Measurements from ENCODE around the gene ERMN. TPM values are rescaled to one million over a fixed set of nuclear protein-coding genes. Genes with fewer than 3 reads are reported as not detected.
"Not testable (repeated sequence)": the region's sequence is repeated elsewhere in the genome, so short reads cannot be mapped to it uniquely, and the experiment has no call there.

The ERMN gene
- total RNA-seq, 3 donors from 2014 or later (not counting 1 experiment from before 2014, with no cell fraction given), result 13.5 to 14.4 (median 14.0) TPM

GRCh38 chr2:157281316-157281715 lies 44.3 kb downstream of the ERMN start:
- H3K4me1 Mint-ChIP-seq, result no peaks in the 10 kb centered on the region
- no peaks in the 10 kb centered on the region for H3K9me3 Mint-ChIP-seq
- no peaks in the 10 kb centered on the region for H3K27me3 ChIP-seq (ENCODE audit: control insufficient read depth, insufficient read depth, low read length)
- ATAC-seq (no peak), DNase-seq (no peak)
- H3K4me3 ChIP-seq (ENCODE audit: low read length), result no peak overlapping the region
- H3K36me3 ChIP-seq (ENCODE audit: control insufficient read depth, insufficient read depth, low read length), result no peaks in the 10 kb centered on the region
- no peaks in the 10 kb centered on the region for H3K4me1 ChIP-seq (ENCODE audit: control insufficient read depth, insufficient read depth, low read length)
- H3K27ac Mint-ChIP-seq, result no peak overlapping the region
- intact Hi-C loops (cut with micrococcal nuclease), result no loop called here
- WGBS (ENCODE audit: insufficient coverage), result 94% methylated on average over 6 of the region's 6 CpGs
- no peaks in the 10 kb centered on the region for H3K9me3 ChIP-seq (ENCODE audit: control insufficient read depth, insufficient read depth, low read length)
- no peak overlapping the region for H3K4me3 Mint-ChIP-seq
- no peak overlapping the region for H3K27ac ChIP-seq (ENCODE audit: low read length)
- TF ChIP-seq CTCF (IDR thresholded peaks at IDR 0.05), result no peak
- no peaks in the 10 kb centered on the region for H3K36me3 Mint-ChIP-seq
- peaks cover 17 to 29% of the 10 kb centered on the region in 2 donors for H3K27me3 Mint-ChIP-seq (ENCODE audit: low read depth in 2 of 2)

GRCh38 chr2:157279311-157279710 lies 46.3 kb downstream of the ERMN start:
- WGBS (ENCODE audit: insufficient coverage), result 84% methylated on average over 7 of the region's 7 CpGs
- H3K4me1 Mint-ChIP-seq; H3K4me1 ChIP-seq (ENCODE audit: control insufficient read depth, insufficient read depth, low read length); ATAC-seq; H3K4me3 ChIP-seq (ENCODE audit: low read length); H3K27me3 ChIP-seq (ENCODE audit: control insufficient read depth, insufficient read depth, low read length); H3K4me3 Mint-ChIP-seq; H3K27ac Mint-ChIP-seq; H3K27ac ChIP-seq (ENCODE audit: low read length); H3K36me3 ChIP-seq (ENCODE audit: control insufficient read depth, insufficient read depth, low read length); H3K36me3 Mint-ChIP-seq; H3K9me3 Mint-ChIP-seq; DNase-seq; intact Hi-C loops (cut with micrococcal nuclease); H3K9me3 ChIP-seq (ENCODE audit: control insufficient read depth, insufficient read depth, low read length): not testable (repeated sequence)
- H3K27me3 Mint-ChIP-seq (ENCODE audit: low read depth in 2 of 2), result peaks cover 17 to 27% of the 10 kb centered on the region in 2 donors

- Mint-ChIP-seq H3K27ac (no peak overlapping the region), H3K27me3 (ENCODE audit: low read depth in 2 of 2) (peaks cover 4 to 6% of the 10 kb centered on the region in 2 donors), H3K36me3 (no peaks in the 10 kb centered on the region), H3K9me3 (no peaks in the 10 kb centered on the region), H3K4me1 (no peaks in the 10 kb centered on the region), H3K4me3 (no peak overlapping the region)
- Histone ChIP-seq H3K9me3 (ENCODE audit: control insufficient read depth, insufficient read depth, low read length) (no peaks in the 10 kb centered on the region), H3K27me3 (ENCODE audit: control insufficient read depth, insufficient read depth, low read length) (no peaks in the 10 kb centered on the region), H3K36me3 (ENCODE audit: control insufficient read depth, insufficient read depth, low read length) (no peaks in the 10 kb centered on the region), H3K4me3 (ENCODE audit: low read length) (no peak overlapping the region), H3K4me1 (ENCODE audit: control insufficient read depth, insufficient read depth, low read length) (no peaks in the 10 kb centered on the region), H3K27ac (ENCODE audit: low read length) (no peak overlapping the region)
- intact Hi-C loops (cut with micrococcal nuclease), result no loop called here
- no peak for TF ChIP-seq CTCF (IDR thresholded peaks at IDR 0.05)
- WGBS (ENCODE audit: insufficient coverage), result 91% methylated on average over 1 of the region's 1 CpG
- ATAC-seq (no peak), DNase-seq (no peak)
Observed at GRCh38 chr2:157271590-157272203, 53.9 kb downstream of the ERMN start.

GRCh38 chr2:157269922-157270321 lies 55.7 kb downstream of the ERMN start:
- DNase-seq (no peak), ATAC-seq (no peak)
- Histone ChIP-seq H3K27ac (ENCODE audit: low read length) (no peak overlapping the region), H3K4me1 (ENCODE audit: control insufficient read depth, insufficient read depth, low read length) (no peaks in the 10 kb centered on the region), H3K27me3 (ENCODE audit: control insufficient read depth, insufficient read depth, low read length) (no peaks in the 10 kb centered on the region), H3K4me3 (ENCODE audit: low read length) (no peak overlapping the region), H3K36me3 (ENCODE audit: control insufficient read depth, insufficient read depth, low read length) (no peaks in the 10 kb centered on the region), H3K9me3 (ENCODE audit: control insufficient read depth, insufficient read depth, low read length) (no peaks in the 10 kb centered on the region)
- 23% methylated on average over 2 of the region's 2 CpGs for WGBS (ENCODE audit: insufficient coverage)
- Mint-ChIP-seq H3K27me3 (ENCODE audit: low read depth in 2 of 2) (peaks cover 0 to 5% of the 10 kb centered on the region in 2 donors), H3K9me3 (no peaks in the 10 kb centered on the region), H3K36me3 (no peaks in the 10 kb centered on the region), H3K27ac (no peak overlapping the region), H3K4me1 (no peaks in the 10 kb centered on the region), H3K4me3 (no peak overlapping the region)
- intact Hi-C loops (cut with micrococcal nuclease), result no loop called here
- no peak for TF ChIP-seq CTCF (IDR thresholded peaks at IDR 0.05)
